AG04450 (cell line): Measurements from ENCODE around the gene EXOC4. TPM values are rescaled to one million over a fixed set of nuclear protein-coding genes. Genes with fewer than 3 reads are reported as not detected.

Experiments used
- CTCF ChIA-PET: fragments of 300-600, 350-600 bp; formaldehyde crosslinking; extraction: SDS; loops from one replicate; lab custom pipeline; 2022; ENCODE audit warnings: antibody characterized with exemption, inconsistent platforms; lab: Charles Lee
- POLR2A ChIA-PET: fragments of 350-600 bp; formaldehyde crosslinking; extraction: SDS; loops from one replicate; lab custom pipeline; 2021; ENCODE audit warnings: antibody characterized with exemption, inconsistent platforms; lab: Yijun Ruan, JAX
- DNase-seq: peaks from one replicate; pipeline ENCODE4 v3.0.0-alpha.2; 2011; ENCODE audit warnings: low read depth, low spot score
- H3K27ac ChIP-seq: one replicate; pipeline ENCODE4 v1.5.1; 2012; ENCODE audit warnings: low read depth, low read length, control low read depth
- H3K27me3 ChIP-seq: one replicate; pipeline ENCODE4 v1.6.0; 2012; ENCODE audit warnings: low read length; ENCODE audit not compliant: control insufficient read depth, insufficient read depth
- H3K4me3 ChIP-seq: 2 replicates; pipeline ENCODE4 v1.5.1; 2011; ENCODE audit warnings: mild to moderate bottlenecking, low read depth, low read length, control low read depth
- H3K9me3 ChIP-seq: 2 replicates; pipeline ENCODE4 v1.5.1; 2012; ENCODE audit warnings: low read length; ENCODE audit not compliant: control insufficient read depth, insufficient read depth
- CTCF ChIP-seq: IDR thresholded peaks from 2 replicates; pipeline ENCODE4 v1.5.1; 2011; ENCODE audit warnings: low read depth, low read length, control low read depth, inconsistent platforms
- polyA plus RNA-seq: library from polyadenylated mRNA; depleted of rRNA; stranded (reverse); fragments of >200 nt; gene quantifications from 2 replicates; pipeline ENCODE4 v1.2.3, GENCODE V29; 2011

The EXOC4 gene
- polyA plus RNA-seq, 1 experiment = 73.5 TPM

- Histone ChIP-seq H3K27ac (no peak overlapping the region), H3K4me3 (no peak overlapping the region), H3K9me3 (peaks cover 4% of the 10 kb centered on the region; the same call in 1 of the 2 replicates), H3K27me3 (no peaks in the 10 kb centered on the region)
- DNase-seq = no peak
- TF ChIP-seq CTCF = no peak
- POLR2A ChIA-PET = no interaction called here
- CTCF ChIA-PET = interaction anchor here (1.2 kb wide), 1 partner anchor 270 kb away, joined by 3 read pairs; no protein-coding TSS in a partner anchor
Measured at GRCh38 chr7:134088199-134088598, 835.3 kb downstream of the EXOC4 start.

GRCh38 chr7:134089446-134089845 lies 836.6 kb downstream of the EXOC4 start:
- Histone ChIP-seq H3K27me3 (no peaks in the 10 kb centered on the region), H3K9me3 (peaks cover 4% of the 10 kb centered on the region; the same call in 1 of the 2 replicates), H3K4me3 (no peak overlapping the region), H3K27ac (no peak overlapping the region)
- no peak for DNase-seq
- ChIA-PET CTCF (no interaction called here), POLR2A (no interaction called here)
- no peak for TF ChIP-seq CTCF

- DNase-seq = no peak
- POLR2A ChIA-PET = no interaction called here
- no peak for TF ChIP-seq CTCF
- no peaks in the 10 kb centered on the region for H3K9me3 ChIP-seq
- H3K27me3 ChIP-seq = no peaks in the 10 kb centered on the region
- no peak overlapping the region for H3K4me3 ChIP-seq
- CTCF ChIA-PET = no interaction called here
- H3K27ac ChIP-seq = no peak overlapping the region
Measured at GRCh38 chr7:134098072-134098471, 845.2 kb downstream of the EXOC4 start.

- H3K4me3 ChIP-seq = no peak overlapping the region
- H3K27ac ChIP-seq = no peak overlapping the region
- POLR2A ChIA-PET = no interaction called here
- no peaks in the 10 kb centered on the region for H3K27me3 ChIP-seq
- no peaks in the 10 kb centered on the region for H3K9me3 ChIP-seq
- TF ChIP-seq CTCF = no peak
- CTCF ChIA-PET = no interaction called here
- DNase-seq = no peak
Measured at GRCh38 chr7:134101716-134102115, 848.8 kb downstream of the EXOC4 start.

- CTCF ChIA-PET = no interaction called here
- Histone ChIP-seq H3K4me3 (no peak overlapping the region), H3K27ac (no peak overlapping the region), H3K9me3 (no peaks in the 10 kb centered on the region), H3K27me3 (no peaks in the 10 kb centered on the region)
- POLR2A ChIA-PET = no interaction called here
- TF ChIP-seq CTCF = no peak
- DNase-seq = no peak
Measured at GRCh38 chr7:134104166-134104565, 851.3 kb downstream of the EXOC4 start.
